ENCODE results near the gene FAM171A2.

FAM171A2 gene

DNA sequence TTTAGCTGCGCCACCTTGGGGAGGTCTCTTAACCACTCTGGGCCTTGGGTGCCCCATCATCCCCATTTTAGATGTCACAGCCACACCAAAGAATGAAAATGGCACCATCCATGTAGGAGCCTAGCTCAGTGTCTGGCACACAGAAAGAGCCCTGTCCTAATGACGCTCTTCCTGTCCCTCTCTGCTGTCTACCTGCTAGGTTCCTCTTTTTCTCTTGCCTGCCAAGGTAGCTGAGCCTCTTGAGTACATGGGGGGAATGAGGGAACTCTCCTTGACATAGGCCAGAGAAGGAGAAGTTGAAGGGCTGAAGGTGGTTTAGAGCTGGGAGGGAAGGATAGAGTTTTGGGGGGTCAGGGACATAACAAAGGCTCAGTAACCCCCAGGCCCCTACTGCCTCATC lies 53.5 kb downstream of the FAM171A2 start:
- in situ Hi-C loops (cut with MboI; ENCODE audit: low sequenced_read_pairs): no loop called here

DNA sequence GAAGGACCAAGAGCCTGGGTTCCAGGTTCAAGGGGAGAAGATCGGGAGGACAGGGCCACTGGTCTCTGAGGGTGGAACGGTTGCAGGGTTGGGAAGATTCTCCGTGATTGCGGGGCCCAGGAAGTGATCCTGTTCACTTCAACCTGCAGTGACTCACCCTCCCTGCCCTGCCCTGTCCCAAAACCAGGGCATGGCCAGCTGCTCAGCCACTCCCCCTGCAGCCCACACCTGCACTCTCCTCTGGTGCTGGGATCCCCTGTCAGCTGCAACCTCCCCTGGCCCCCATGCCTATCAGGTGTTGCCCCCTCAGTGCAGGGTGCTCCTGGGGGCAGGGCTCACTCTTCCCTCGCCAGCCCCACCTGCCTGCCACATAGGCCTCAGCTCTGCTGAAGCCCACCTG lies 54.2 kb downstream of the FAM171A2 start:
- in situ Hi-C loops (cut with MboI; ENCODE audit: low sequenced_read_pairs): no loop called here

DNA sequence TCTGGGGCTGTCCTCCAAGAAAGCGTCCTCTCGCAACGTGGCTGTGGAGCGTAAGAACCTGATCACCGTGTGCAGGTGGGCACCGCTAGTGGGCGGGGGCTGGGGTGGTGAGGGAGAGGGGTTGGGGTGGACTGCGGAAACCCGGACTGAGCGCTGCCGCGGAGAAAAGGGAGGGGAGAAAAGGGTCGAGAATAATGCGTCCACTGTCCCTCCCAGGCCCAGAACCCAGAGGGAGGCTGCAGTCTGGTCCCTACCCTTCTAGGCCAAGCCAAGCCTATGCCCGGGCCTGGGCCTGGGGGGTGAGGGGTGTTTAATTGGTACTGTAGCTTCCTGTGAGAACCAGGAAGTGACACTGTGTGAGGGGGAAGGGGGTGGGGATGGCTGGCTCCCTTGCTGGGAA lies 54.8 kb downstream of the FAM171A2 start:
- in situ Hi-C loops (cut with MboI; ENCODE audit: low sequenced_read_pairs): no loop called here

DNA sequence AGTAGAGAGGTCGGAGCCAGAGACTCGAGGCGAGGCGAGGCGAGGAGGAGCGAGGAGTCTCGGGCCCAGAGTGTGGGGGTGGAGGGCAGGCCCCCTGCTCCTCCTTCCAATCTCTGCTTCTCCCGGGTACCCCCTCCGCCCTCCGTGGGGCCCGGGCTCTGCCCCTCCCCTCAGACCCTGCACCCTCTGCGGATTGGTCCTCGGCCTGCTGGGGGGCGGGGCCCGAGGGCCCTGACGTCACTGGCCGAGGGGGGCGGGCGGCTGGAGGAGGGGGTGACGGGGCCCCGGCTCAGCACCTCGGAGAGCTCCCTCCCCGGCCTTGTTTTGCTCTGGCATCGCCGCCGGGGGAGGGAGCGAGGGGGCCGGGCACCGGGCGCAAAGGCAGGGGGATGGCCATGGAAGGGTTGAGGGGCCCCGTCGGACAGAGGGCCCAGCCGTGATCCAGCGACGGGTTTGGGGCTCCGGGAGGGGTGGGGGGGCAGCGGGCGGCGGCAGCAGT lies 55.3 kb downstream of the FAM171A2 start, which contains the start of gene RUNDC3A:
Gene RUNDC3A, plus strand, starts transcription at position 282 of the 499 bp plus-strand sequence. CDS start 232 bp downstream, outside the sequence.
- in situ Hi-C loops (cut with MboI; ENCODE audit: low sequenced_read_pairs): no loop called here

DNA sequence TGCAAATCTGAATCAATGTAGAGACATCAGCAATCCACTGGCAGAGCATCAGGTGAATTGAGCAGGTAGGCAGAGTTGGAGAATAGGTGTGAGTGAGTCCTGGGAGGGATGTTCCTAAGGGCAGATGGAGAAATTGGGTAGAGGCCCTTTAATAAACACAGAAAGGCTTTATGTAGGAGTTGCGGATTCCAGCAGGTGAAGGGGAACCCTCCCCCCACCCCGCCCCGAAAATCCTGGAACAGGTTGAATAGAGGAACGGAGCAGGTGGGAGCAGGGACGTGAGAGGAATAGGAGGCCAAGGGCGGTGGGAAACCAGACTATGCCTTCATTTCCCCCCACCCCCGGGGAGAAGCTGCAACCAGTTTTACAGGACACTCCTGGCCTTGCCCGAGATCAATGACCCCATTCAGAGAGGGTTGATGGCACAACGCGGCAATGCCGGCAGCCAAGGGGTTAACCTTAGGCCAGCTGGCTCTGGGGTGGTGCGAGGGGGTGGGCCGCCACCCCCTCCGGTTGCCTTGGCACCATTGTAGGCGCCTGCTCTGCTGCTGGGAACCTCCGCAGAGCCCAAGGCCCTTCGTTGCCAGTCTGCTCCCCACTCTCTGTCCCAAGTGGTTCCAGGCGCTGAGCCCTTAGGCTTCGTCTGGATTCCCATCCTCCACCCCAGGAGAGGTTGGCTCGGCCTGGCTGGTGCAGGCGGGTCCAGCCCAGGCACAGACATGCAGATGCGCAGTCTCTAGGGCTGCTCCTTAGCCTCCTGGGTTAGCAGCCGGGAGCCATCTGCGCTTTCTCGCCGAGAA lies 56.1 kb downstream of the FAM171A2 start:
- in situ Hi-C loops (cut with MboI; ENCODE audit: low sequenced_read_pairs): no loop called here

DNA sequence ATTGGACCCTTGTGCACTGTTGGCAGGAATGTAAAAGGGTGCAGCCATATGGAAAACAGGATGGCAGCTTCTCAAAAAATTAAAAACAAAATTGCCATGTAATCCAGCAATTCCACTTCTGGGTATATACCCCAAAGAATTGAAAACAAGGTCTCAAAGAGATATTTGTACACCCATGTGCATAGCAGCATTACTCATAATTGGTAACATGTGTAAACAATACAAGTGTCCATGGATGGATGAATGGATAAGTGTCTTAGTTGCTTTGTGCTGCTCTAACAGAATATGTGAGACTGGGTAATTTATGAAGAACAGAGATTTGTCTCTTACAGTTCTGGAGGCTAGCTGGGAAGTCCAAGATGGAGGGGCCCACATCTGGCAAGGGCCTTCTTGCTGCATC lies 59.0 kb downstream of the FAM171A2 start:
- in situ Hi-C loops (cut with MboI; ENCODE audit: low sequenced_read_pairs): no loop called here

Measured in HL-60/S4 (cell line).